Dermis blood vessel endothelial cell (primary cell): ENCODE results near the gene SPTBN5. TPM values are rescaled to one million over a fixed set of nuclear protein-coding genes. Genes with fewer than 3 reads are reported as not detected.

Source experiments
- DNase-seq: peaks from one replicate; pipeline ENCODE4 v3.0.0; 2010
- total RNA-seq: library from RNA; depleted of rRNA; stranded (reverse); fragments of >200 nt; gene quantifications from 2 replicates; pipeline ENCODE4 v1.2.3, GENCODE V29; 2014

Gene SPTBN5
- total RNA-seq, 1 donor from 2014 or later, result 11.1 TPM

DNA sequence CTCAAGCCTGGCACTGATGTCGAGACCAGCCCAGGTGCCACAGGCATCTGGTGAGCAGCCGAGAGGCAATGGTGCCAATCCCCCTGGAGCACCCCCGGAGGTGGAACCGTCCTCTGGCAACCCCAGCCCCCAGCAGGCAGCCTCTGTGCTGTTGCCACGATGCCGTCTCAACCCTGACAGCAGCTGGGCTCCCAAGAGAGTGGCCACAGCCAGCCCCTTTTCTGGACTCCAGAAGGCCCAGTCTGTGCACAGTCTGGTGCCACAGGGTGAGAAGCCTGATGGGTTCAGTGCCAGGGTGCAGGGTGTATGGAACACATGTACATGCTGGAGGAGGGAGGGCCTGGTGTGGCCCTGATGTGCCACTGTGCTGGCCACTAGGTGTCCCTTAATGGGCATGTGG is 70.9 kb downstream of the SPTBN5 start:
- no peak for DNase-seq

GRCh38 chr15:41822471-41822870 is 71.4 kb downstream of the SPTBN5 start:
- DNase-seq, result no peak

DNA sequence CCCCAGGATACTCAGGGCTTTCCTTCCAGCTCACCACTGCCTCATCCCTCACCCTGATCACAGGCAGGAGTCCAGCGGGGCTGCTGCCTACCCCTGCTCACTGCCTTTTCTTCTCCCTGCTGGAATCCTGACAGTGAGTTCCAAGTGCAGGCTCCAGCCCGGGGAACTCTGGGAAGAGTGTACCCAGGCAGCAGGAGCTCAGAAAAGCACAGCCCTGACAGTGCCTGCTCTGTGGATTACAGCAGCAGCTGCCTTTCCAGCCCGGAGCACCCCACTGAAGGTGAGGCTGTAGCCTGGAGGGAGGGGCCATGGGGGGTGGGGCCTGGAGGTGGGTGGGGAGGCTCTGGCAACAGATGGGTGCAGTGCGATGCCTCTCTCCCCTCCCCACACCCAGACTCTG is 72.0 kb downstream of the SPTBN5 start:
- no peak for DNase-seq

- no peak for DNase-seq
These were observed 72.9 kb downstream of the SPTBN5 start for GRCh38 chr15:41820791-41821423.

DNA sequence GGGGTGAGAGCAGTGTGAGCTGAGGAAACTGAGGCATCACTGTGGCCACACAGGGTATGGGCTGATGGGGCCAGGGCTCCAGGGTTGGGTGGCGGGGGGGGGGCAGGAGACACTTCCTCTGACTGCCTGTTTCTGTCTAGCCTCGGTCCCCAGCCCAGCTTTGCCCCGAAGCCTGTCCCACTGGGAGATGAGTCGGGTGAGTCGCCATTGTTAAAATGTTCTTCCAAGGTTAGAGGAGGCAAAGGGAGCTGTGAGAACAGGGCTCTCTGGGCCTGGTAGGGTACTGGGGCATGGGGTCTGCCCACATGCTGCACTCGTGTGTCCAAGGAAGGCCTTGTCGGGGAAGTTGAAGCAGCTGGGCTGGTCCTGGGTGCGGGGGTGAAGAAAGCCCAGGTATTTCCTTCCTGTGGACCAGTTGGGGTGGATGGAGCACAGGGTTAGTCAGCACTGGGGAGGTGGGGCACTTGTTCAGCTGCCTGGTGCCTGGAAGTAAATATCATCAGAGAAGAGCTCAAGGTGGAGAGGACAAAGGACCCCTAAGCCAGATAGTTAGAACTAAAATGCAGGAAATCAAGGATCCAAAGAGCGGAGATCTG is 74.3 kb downstream of the SPTBN5 start:
- DNase-seq, result no peak

- DNase-seq, result no peak
These were observed 76.1 kb downstream of the SPTBN5 start for GRCh38 chr15:41817781-41818180.

DNA sequence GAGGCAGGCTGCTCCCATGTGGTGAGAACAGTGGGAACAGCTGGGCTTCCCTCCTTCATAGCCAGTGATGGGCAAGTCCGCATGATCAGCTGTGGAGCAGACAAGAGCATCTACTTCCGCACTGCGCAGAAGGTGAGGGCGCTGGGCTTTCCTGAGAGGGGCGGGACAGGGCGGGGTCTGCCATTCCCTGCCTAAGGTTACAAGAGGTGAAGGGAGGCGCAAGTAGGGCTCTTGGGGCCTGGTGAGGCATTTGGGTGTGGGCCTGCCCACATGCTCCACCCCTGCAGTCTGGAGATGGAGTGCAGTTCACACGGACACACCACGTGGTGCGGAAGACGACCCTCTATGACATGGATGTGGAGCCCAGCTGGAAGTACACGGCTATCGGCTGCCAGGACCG is 76.5 kb downstream of the SPTBN5 start:
- DNase-seq, result no peak

DNA sequence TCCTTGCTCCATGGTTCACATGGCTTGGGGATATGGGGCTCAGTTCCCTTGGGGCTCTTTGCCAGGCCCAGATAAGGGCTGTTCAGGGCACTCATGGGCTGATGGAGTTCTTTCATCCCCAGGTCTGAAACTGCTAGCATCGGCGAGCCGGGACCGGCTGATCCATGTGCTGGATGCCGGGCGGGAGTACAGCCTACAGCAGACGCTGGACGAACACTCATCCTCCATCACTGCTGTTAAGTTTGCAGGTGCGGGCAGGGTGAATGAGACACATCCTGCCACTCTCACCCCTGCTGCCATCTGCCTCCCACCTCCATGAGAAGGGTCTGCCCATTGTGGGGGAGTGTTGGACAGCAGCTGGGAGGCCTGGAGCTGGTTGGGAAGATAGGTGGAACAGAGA is 77.1 kb downstream of the SPTBN5 start:
- DNase-seq, result no peak

DNA sequence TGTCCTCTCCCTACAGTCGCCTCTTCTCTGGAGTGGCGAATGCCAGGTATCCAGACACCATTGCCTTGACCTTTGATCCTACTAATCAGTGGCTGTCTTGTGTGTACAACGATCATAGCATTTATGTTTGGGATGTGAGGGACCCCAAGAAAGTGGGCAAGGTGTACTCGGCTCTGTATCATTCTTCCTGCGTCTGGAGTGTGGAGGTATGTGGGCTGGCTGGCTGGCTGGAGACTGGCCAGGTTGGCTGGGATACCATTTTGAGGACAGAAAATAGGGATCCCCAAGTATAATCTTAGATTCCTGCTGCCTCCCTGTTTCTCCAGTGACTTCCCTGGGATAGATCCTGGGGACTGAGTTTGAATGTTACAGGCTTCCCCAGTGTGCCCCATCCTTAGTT is 79.3 kb downstream of the SPTBN5 start:
- no peak for DNase-seq

DNA sequence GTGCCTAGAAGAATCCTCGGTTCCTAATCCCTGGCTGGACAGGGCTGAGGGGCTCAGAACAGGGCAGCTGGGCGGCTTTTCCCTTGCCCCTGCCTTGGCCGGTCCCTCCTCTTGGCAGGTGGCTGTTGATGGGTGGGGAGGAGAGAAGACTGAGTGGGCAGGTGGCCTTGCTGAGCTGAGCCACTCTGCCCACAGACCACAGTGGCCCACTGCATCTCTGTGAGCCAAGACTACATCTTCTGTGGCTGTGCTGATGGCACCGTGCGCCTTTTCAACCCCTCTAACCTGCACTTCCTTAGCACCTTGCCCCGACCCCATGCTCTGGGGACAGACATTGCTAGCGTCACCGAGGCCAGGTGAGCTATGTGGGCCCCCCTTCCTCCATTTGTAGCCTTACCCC is 80.4 kb downstream of the SPTBN5 start:
- no peak for DNase-seq

DNA sequence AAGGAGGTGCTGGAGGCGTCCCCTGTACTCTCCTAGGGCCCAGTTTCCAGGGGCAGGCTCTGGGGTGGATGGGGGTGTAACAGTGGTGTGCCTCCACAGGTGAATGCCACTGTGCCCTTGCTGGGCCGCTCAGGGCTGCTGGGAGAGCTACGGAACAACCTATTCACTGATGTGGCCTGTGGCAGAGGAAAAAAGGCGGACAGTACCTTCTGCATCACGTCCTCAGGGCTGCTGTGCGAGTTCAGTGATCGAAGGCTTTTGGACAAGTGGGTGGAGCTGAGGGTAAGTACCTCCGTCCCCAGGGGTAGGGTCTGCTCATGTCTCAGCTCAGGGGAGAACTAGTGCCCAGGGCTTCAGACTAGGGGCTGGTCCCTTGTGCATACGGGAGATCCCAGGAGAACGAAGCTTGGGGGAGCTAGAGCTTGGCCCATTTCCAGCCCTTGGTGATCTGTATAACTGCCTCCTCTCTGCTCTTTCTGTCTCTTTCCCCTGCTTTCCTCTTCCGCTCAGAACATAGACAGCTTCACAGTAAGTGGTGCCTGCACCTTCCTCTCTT is 81.0 kb downstream of the SPTBN5 start:
- DNase-seq, result no peak

- DNase-seq, result peak; percentile 92
These were observed 82.2 kb downstream of the SPTBN5 start for GRCh38 chr15:41811432-41812195.

- no peak for DNase-seq
These were observed 83.0 kb downstream of the SPTBN5 start for GRCh38 chr15:41810651-41811431.

DNA sequence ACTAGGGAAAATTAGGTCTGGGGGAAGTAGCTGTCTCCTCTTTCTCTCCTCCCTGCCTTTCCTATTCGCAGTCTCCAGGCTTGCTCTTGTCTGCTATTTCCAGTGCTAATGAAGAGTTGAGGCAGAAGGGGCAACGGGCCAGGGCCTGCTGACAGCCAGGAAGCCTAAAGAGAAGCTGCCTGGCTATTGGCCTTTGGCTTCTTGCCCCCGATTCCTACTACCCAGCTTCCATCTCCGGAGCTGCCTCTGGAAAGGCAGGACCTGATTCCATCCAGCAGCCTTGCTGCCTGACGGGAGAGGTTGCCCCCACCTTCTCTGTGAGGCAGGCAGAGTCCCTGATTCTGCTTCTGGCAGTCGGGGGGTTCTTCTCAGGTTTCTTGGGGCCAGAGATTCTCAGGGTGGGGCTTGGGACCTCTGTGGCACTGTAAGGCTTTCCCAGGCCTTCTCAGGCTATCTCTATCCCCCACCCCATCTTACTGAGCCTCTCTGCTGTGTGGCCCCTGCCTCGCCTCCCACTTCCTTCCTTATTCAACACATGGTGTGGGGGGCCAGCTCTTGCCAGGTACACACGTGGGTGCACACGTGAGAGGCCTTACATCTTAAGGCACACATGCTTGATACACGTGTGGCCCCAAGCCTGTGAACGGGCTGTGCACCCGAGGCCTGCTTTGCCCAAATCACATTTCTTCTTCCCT is 84.2 kb downstream of the SPTBN5 start:
- no peak for DNase-seq

DNA sequence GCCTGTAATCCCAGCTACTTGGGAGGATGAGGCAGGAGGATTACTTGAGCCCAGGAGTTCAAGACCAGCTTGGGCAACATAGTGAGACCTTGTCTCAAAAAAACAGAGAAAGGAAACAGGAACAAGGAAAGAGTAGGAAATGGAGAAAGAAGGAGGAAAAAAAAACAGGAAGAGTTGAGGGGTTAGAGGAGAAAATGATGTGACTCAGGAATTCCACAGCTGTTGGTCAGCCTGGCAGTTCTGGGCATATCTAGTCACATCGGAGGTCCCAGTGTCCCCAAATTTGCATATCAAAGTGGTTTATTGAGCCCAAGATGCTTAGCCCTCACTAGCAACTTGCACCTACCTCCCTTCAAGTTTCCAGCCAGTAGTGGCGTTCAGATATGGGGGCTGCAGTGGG is 84.7 kb downstream of the SPTBN5 start:
- no peak for DNase-seq

DNA sequence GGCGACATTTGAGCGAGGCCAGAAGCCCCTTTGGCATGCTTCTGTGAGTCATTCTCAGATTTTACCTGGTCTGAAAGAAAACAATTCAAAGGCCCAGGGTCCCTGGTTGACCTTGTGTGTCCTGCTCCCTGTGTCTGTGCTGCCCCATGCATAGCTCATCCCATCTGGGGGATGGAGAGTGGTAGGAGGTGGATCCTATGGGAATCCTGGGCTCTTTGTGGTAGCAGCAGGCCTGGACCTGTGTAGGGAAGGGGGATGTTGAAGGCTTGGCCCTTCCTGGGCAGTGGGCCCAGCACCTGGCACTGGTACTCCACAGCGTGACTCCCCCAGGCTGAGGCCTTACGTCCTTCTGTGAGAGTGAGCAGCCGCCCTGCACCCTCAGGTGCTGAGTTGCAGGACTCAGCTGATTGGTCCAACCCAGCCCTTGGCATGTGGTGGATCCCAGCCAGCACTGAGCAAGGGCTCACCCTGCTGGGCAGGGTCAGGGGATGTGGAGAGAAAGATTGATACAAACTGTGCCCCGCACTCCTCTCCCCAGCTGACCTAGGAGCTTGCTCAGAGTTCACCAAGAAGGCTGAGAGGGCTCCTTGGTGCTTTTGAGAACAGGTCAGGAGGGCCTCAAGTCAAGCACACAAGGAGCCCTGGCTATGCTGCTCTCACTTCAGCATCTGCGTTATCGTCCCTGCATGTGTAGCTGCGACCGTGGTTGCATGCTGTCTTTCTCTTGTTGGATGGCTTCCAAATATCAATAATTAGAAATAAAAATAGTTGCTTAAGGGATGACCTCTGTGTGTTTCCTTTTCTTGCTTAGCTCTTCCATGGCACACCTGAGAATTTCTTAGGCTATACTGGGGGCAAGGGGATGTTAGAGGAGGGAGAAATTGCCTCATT is 87.3 kb downstream of the SPTBN5 start:
- DNase-seq, result no peak

DNA sequence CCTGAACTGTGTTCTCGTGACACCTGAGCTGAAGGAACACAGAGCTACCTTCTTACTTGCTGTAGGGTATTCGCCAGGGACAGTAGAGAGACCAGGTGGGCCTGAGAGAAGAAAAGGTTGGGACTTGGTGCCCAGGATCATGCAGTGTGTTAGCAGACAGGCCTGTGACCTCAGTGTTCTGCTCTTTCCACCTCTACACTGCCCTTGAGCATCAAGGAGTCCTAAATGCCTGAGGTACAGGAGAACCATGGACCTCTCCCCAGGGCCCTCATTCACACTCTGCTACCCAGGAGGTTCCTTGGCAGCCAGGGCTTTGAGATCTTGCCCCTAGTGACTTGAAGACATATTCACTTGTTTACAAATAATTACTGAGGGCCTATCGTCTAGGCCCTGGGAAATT is 88.1 kb downstream of the SPTBN5 start:
- DNase-seq, result no peak

- peak; percentile 60 for DNase-seq
These were observed 88.8 kb downstream of the SPTBN5 start for GRCh38 chr15:41804916-41805666.

- DNase-seq, result no peak
These were observed 89.5 kb downstream of the SPTBN5 start for GRCh38 chr15:41804361-41804760.

GRCh38 chr15:41801850-41802455 is 91.9 kb downstream of the SPTBN5 start:
- DNase-seq, result peak; percentile 48
